H1 (cell line): ENCODE data around the gene TEX11. TPM values are rescaled to one million over a fixed set of nuclear protein-coding genes. Genes with fewer than 3 reads are reported as not detected.

Experiments used
- BACH1 ChIP-seq: IDR thresholded peaks from 2 replicates; pipeline ENCODE4 v1.6.1; 2012; ENCODE audit warnings: low read length, improper control_type of control experiment
- BRCA1 ChIP-seq: IDR thresholded peaks from 2 replicates; pipeline ENCODE4 v1.6.1; 2012; ENCODE audit warnings: low read depth, low read length, improper control_type of control experiment
- CBX8 ChIP-seq: fragments of 300-800, 300-1000 bp; sonication (generic); IDR thresholded peaks from 2 replicates; pipeline ENCODE4 v1.7.1; 2016; ENCODE audit warnings: low read depth, low read length, borderline replicate concordance
- CTCF ChIP-seq, 3 experiments: IDR thresholded peaks; 1 replicate in 2 of 3; 2 replicates in 1 of 3; pipeline versions ENCODE4 v1.5.1 to v1.6.1; 2011; ENCODE audit warnings: low read length in 3 of 3, mild to moderate bottlenecking in 3 of 3, inconsistent platforms in 2 of 3, low read depth in 1 of 3, moderate library complexity in 1 of 3; ENCODE audit not compliant: insufficient read depth in 1 of 3; ENCODE audit errors: control extremely low read depth in 1 of 3
- FOSL1 ChIP-seq: IDR thresholded peaks from 2 replicates; pipeline ENCODE4 v1.6.1; 2011; ENCODE audit warnings: mild to moderate bottlenecking, low read depth, low read length, moderate library complexity; ENCODE audit not compliant: insufficient read depth
- PHF8 ChIP-seq: fragments of 200-600 bp; sonication (generic); conservative IDR thresholded peaks from 2 replicates; pipeline ENCODE4 v1.7.1; 2012; ENCODE audit warnings: low read depth, mild to moderate bottlenecking, inconsistent platforms, low read length, moderate library complexity
- RFX5 ChIP-seq: IDR thresholded peaks from 2 replicates; pipeline ENCODE4 v1.6.1; 2011; ENCODE audit warnings: low read depth, low read length, improper control_type of control experiment, borderline replicate concordance
- TBP ChIP-seq: IDR thresholded peaks from 2 replicates; pipeline ENCODE4 v1.6.1; 2011; ENCODE audit warnings: low read depth, low read length, improper control_type of control experiment
- polyA plus RNA-seq, 7 experiments: library from polyadenylated mRNA; depleted of rRNA in 3 of 7; stranded (reverse) in 5 of 7; unstranded in 2 of 7; fragments of >200 nt in 5 of 7; fragments of 200-250 nt in 2 of 7; gene quantifications; 1 replicate in 5 of 7; 2 replicates in 1 of 7; 4 replicates in 1 of 7; pipeline versions ENCODE4 v1.2.1 to v1.2.3, GENCODE V29; 2011 to 2013; ENCODE audit warnings: missing spikeins in 2 of 7, mixed read lengths in 2 of 7
- total RNA-seq: library from RNA; stranded (reverse); fragmentation: NEBNext Ultra II Directional; extraction: Animal tissue kit (Norgen Biotek cat#: 25700); gene quantifications from 2 replicates; pipeline ENCODE4 v1.2.1, GENCODE V29; 2021

Gene TEX11
- total and polyA plus RNA-seq, 2 of the 8 experiments (the other 6 are each of a cell fraction or from before 2014, with no cell fraction given): 0.11 to 0.74 TPM

DNA sequence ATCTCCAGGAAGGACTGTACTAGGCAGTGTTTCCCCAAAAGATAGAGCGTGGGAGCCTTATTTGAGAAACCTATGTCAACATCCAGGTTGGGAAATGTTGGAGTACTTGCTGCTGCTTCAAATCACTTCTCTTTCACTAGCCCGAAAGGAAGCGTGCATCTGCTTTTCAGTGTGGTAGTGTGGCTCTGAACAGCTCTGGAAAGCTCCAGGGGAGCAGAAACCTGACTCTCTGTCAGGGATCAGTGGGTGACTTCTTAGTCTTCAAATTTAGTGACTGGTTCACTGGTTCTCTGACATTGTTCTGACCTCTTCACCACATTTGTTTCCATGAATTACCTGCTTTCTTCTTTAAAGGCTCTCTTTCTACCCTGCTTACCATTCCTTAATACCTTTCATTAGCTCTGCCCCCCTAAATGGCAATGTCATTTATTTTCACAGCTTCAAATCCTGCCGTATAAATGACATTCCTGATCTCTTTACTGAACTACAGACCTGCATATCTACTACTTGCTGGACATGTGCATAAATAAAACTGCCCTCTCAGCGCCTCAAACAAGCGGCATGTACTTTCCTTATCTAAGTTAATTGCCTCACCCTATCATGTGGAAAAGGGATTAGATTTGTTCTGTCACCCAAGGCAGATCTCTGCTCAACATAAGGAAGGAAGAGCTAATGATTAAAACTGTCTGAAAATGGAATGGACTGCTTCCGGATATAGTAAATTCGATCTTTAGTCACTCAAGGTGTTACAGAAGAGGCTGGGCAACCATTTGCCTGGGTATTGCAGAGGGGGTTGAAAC lies 426.8 kb downstream of the TEX11 start (continued):
- no peak for TF ChIP-seq BRCA1
- no peak for TF ChIP-seq CBX8
- no peak for TF ChIP-seq FOSL1
- TF ChIP-seq PHF8: no peak
- TF ChIP-seq CTCF (IDR thresholded peaks at IDR 0.05; ENCODE audit: control extremely low read depth in 1 of 3, insufficient read depth in 1 of 3, low read depth in 1 of 3, low read length in 3 of 3): no peak
- TF ChIP-seq BACH1: no peak
- no peak for TF ChIP-seq TBP
- TF ChIP-seq RFX5: no peak
